Ectodermal cell (in vitro differentiated cells): ENCODE measurements around the gene NMT2.

Source experiments
- H3K27ac ChIP-seq: 2 replicates; pipeline ENCODE4 v1.7.0; 2013; ENCODE audit warnings: mild to moderate bottlenecking, low read depth, low read length; ENCODE audit not compliant: insufficient read depth, poor library complexity, severe bottlenecking
- H3K27me3 ChIP-seq: 2 replicates; pipeline ENCODE4 v1.7.0; 2013; ENCODE audit warnings: mild to moderate bottlenecking, low read length; ENCODE audit not compliant: insufficient read depth, control insufficient read depth, poor library complexity, severe bottlenecking
- H3K36me3 ChIP-seq: one replicate; pipeline ENCODE4 v1.7.0; 2013; ENCODE audit warnings: low read length; ENCODE audit not compliant: control insufficient read depth, insufficient read depth
- H3K4me1 ChIP-seq: one replicate; pipeline ENCODE4 v1.7.0; 2013; ENCODE audit warnings: low read length; ENCODE audit not compliant: control insufficient read depth, insufficient read depth
- H3K4me3 ChIP-seq: 2 replicates; pipeline ENCODE4 v1.7.0; 2013; ENCODE audit warnings: low read depth, low read length, control low read depth; ENCODE audit not compliant: insufficient read depth
- H3K9me3 ChIP-seq: 2 replicates; pipeline ENCODE4 v1.7.0; 2013; ENCODE audit warnings: mild to moderate bottlenecking, low read length, moderate library complexity; ENCODE audit not compliant: control insufficient read depth
- WGBS, 2 experiments: methylation state at CpG; one replicate each; pipeline ENCODE4 v1.1.7; 2013; ENCODE audit warnings: missing lambda C conversion rate in 2 of 2; 5-methylcytosine and 5-hydroxymethylcytosine counted together

Gene NMT2

DNA sequence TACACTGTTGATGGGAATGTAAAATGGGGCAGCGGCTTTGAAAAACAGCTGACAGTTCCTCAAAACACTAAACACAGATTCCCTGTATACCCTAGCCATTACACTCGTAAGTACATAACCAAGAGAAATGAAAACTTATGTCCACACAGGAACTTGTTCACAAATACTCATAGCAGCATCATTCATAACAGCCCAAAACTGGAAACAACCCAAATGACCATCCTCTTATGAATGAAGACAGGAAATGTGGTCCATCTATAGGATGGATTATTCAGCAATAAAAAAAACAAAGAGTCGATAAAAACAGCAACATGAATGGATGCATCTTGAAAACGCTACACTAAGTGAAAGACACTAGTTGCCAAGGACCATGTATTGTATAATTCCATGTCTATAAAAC, 23.7 kb downstream of the NMT2 start:
- Histone ChIP-seq H3K9me3 (no peaks in the 10 kb centered on the region), H3K4me3 (no peak overlapping the region), H3K27me3 (no peaks in the 10 kb centered on the region), H3K4me1 (no peaks in the 10 kb centered on the region), H3K27ac (no peak overlapping the region), H3K36me3 (no peaks in the 10 kb centered on the region)
- 96% methylated on average over 4 of the region's 4 CpGs for WGBS, 2 experiments

DNA sequence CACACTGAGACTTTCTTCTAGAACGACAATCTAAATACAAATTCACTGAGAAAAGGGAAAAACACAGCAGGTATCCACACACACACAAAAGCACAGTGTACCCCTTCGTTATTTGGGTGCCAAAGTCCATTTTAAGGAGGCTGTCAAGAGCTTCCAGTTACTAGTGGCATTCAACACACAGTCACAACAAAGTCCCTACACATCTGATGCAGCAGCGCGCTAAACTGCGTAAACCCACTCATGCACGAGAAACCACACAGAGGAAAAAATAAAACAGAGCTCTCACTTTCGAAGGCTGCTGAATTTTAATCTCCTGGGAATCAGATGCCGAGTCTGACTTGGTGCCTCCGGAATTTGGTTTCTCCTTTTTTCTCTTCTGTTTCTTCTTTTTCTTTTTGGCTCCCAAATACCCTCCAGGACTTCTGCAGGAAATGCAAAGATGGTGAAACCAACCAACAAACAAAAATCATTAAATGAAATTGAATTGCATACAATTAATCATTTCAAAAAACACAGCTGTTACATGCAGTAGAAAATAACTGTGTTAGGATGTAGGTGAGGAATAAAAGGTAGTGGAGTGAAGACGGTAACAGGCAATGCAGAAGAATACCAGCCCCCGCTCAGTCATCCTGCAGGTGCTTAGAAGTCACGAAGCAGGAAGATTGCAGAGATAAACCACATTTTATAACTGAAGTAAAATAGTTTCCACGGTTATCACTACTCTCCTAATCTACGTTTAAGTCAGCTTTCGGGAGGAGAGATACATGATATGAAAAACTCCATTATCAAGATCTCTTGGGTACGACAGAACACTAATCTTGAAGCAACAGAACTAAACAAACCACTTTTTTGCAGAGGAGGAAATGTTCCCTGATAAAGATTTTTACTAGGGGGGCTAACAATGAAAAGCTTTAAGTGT, 27.1 kb downstream of the NMT2 start:
- WGBS, 2 experiments: 91% methylated on average over 16 of the region's 16 CpGs
- no peaks in the 10 kb centered on the region for H3K9me3 ChIP-seq
- H3K27me3 ChIP-seq: no peaks in the 10 kb centered on the region
- no peaks in the 10 kb centered on the region for H3K36me3 ChIP-seq
- no peaks in the 10 kb centered on the region for H3K4me1 ChIP-seq
- H3K4me3 ChIP-seq: no peak overlapping the region
- H3K27ac ChIP-seq: no peak overlapping the region

DNA sequence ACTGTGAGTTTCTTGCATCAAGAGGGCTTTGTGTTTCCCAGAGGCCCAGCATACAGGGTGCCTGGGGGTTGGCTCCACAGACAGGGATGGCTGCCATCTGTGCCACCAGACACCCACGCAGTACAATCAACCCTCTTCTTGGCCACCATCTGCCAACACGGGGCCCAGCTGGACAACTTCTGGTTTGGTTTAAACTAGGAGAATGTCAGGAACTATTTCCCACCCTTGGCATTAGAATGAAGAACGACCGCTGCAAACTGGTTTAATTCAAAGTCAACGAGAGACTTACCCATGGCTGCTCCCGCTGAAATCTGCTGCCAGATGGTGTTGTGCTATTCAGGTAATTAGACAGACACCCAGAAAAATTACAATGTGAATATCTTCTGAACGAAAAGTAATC, 27.8 kb downstream of the NMT2 start:
- no peaks in the 10 kb centered on the region for H3K27me3 ChIP-seq
- 86 to 95% methylated on average over 6 to 7 of the region's 7 CpGs for WGBS, 2 experiments

DNA sequence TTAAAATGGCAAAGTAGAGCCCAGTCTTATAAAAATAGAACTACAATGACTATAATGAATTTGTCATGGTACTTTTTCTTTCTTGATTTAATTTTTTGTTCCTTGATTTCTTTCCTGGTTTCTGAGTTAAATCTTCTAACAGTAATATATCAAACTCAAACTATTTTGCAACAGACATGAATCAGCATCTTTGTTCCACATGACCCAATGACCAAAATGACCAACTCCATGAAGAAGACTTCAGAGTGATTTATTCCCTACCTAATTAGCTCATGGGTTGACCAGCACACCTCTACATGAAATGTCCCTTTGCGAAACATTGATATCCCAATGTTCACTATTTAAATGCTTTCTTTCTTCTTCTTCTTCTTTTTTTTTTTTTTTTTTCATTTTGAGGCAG, 30.9 kb downstream of the NMT2 start:
- Histone ChIP-seq H3K36me3 (peaks cover 7% of the 10 kb centered on the region), H3K9me3 (no peaks in the 10 kb centered on the region), H3K27me3 (no peaks in the 10 kb centered on the region), H3K27ac (no peak overlapping the region), H3K4me3 (no peak overlapping the region), H3K4me1 (no peaks in the 10 kb centered on the region)
- WGBS, 2 experiments: 90% methylated on average over 1 of the region's 1 CpG

More for the DNA sequence above, 27.8 kb downstream of the NMT2 start:
- H3K4me1 ChIP-seq: no peaks in the 10 kb centered on the region
- H3K4me3 ChIP-seq: no peak overlapping the region
- no peaks in the 10 kb centered on the region for H3K36me3 ChIP-seq
- H3K9me3 ChIP-seq: no peaks in the 10 kb centered on the region
- no peak overlapping the region for H3K27ac ChIP-seq

DNA sequence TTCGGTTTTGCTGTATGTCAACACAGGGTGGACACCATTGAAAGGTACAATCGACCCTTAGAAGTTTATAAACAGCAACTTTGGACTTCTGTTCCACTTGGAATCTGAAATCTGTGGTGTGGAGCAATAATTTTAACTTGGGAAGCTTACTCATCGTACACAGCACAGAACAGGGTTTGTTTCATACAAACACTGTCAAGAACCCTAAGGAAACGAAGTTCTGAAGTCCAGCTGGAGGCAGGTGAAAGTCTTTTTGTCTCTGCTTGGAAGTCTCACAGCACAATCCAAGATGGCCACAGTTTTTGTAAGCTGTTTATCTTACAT, 31.5 kb downstream of the NMT2 start:
- no peaks in the 10 kb centered on the region for H3K27me3 ChIP-seq
- no peak overlapping the region for H3K4me3 ChIP-seq
- no peaks in the 10 kb centered on the region for H3K4me1 ChIP-seq
- no peaks in the 10 kb centered on the region for H3K9me3 ChIP-seq
- H3K36me3 ChIP-seq: peaks cover 7% of the 10 kb centered on the region
- 94 to 95% methylated on average over 4 of the region's 4 CpGs for WGBS, 2 experiments
- H3K27ac ChIP-seq: no peak overlapping the region

DNA sequence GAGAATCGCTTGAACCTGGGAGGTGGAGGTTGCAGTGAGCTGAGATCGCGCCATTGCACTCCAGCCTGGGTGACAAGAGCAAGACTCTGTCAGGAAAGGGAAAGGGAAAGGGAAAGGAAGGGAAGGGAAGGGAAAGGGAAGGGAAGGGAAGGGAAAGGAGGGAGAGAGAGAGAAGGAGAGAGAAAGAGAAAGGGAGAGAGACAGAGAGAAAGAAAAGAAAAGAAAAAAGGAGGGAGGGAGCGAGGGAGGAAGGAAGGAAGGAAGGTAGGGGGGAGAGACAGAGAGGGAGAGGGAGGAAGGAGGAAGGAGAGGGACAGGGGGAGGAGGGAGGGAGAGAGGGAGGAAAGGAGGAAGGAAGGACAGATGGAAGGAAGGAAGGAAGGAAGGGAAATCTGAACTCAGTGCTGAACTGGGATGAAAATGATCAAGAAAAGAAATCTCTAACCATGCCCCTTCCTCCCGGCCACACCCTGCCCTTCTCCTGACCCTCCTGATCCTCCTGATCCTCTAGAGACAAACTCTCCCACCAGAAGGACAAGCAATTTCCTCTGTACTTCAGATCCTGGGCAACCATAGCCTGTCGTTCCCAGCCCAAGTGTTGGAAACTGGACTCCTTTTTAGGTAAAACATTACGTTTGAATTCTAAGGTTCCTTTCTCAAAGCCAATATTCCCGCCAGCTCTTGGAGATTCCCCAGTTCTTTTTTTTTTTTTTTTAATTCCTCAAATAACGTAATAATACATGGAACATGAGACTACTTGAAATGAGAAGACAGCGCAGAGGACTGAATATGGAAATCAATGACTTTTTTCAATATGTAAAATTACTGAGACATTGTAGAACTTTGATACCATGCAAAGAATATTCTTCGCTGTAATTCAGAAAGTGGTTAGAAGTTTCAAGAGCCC, 32.1 kb downstream of the NMT2 start:
- Histone ChIP-seq H3K4me3 (no peak overlapping the region), H3K36me3 (peaks cover 7% of the 10 kb centered on the region), H3K27me3 (no peaks in the 10 kb centered on the region), H3K27ac (no peak overlapping the region), H3K4me1 (no peaks in the 10 kb centered on the region), H3K9me3 (no peaks in the 10 kb centered on the region)
- WGBS, 2 experiments: 90 to 94% methylated on average over 10 to 11 of the region's 11 CpGs

DNA sequence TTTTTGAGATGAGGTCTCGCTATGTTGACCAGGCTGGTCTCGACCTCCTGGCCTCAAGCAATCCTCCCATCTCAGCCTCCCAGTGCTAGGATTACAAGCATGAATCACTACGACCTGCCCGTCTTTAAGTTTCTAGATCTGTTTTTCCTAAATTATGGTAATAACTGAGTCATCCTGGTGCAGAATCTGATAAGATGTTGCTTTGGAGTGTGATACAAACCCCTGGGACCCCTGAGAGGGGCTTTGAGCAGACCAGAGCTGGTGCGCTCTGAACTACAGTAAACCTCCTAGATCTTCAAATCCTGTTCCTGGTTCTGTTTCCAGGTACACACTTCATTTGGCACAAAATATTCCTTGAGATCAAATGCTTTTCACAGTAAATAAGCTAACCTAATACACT, 37.2 kb downstream of the NMT2 start:
- Histone ChIP-seq H3K4me1 (no peaks in the 10 kb centered on the region), H3K27me3 (no peaks in the 10 kb centered on the region), H3K36me3 (peaks cover 11% of the 10 kb centered on the region), H3K4me3 (no peak overlapping the region), H3K27ac (no peak overlapping the region), H3K9me3 (no peaks in the 10 kb centered on the region)
- WGBS, 2 experiments: 92 to 93% methylated on average over 5 of the region's 5 CpGs

DNA sequence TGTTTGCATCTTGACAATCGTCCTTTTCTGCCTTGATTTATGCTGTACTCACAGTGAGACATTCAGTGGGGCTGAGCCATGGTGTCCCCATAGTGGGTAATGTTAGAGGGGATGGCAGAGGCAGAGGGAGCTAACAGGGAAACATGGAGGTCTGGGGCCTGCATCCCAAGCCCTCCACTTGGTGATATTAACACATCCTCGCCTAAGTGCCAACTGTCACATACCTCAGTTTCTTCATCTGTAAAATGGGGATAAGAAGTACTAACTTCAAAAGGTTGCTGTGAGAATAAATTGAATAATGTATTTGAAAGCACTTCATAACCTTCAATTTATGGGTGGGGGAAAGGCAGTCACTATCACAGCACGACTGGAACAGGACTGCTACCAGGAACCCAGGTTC, 43.6 kb downstream of the NMT2 start:
- 97 to 98% methylated on average over 3 of the region's 3 CpGs for WGBS, 2 experiments

DNA sequence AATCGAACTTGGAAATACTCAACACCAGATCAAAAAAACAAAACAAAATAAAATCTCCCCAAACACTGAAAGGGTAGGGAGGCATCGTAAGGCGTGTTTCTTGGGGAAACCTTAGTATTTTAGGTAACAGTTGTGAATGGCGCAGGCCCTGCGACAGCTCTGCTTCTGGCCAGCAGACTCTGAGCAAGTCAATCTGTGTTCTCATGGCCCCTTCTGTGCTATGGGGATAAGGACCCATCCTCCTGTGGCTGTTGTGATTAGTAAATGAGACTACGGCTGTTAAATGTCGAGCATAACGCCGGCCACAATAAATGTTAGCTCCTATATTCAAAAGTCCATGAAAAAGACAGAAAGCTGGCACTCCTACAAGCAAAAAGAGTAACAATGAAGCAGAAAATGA, 44.3 kb downstream of the NMT2 start:
- Histone ChIP-seq H3K4me1 (no peaks in the 10 kb centered on the region), H3K9me3 (no peaks in the 10 kb centered on the region), H3K27me3 (no peaks in the 10 kb centered on the region), H3K27ac (no peak overlapping the region), H3K4me3 (no peak overlapping the region), H3K36me3 (peaks cover 17% of the 10 kb centered on the region)
- WGBS, 2 experiments: 93 to 98% methylated on average over 9 of the region's 9 CpGs

More for the DNA sequence above, 43.6 kb downstream of the NMT2 start:
- Histone ChIP-seq H3K4me1 (no peaks in the 10 kb centered on the region), H3K27ac (no peak overlapping the region), H3K4me3 (no peak overlapping the region), H3K36me3 (peaks cover 14% of the 10 kb centered on the region), H3K27me3 (no peaks in the 10 kb centered on the region), H3K9me3 (no peaks in the 10 kb centered on the region)

DNA sequence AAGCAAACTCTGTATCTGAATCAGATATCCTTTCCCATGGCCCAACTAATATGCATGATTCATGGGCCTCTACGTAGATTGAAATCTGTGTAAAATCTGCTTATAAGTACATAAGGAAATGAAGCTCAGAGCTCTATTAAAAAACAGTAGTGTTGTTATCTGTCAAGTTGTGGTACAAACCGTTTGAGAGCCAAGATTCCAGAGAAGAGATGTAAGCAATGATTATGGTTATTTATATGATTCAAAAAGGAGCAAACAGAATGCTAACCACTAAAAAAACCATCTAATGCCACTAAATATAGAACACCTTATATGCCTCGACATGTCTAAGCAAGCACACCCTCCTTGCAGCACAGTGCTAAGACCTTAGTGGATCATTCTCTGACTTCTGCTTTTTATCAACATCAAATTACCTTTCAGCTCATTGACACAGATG, 44.7 kb downstream of the NMT2 start:
- 95 to 99% methylated on average over 3 of the region's 3 CpGs for WGBS, 2 experiments
- Histone ChIP-seq H3K4me1 (no peaks in the 10 kb centered on the region), H3K9me3 (no peaks in the 10 kb centered on the region), H3K27me3 (no peaks in the 10 kb centered on the region), H3K4me3 (no peak overlapping the region), H3K27ac (no peak overlapping the region), H3K36me3 (peaks cover 22% of the 10 kb centered on the region)
